Measurements from ENCODE around the gene SIK2. TPM values are rescaled to one million over a fixed set of nuclear protein-coding genes. Genes with fewer than 3 reads are reported as not detected.
"Not testable (repeated sequence)": the region's sequence is repeated elsewhere in the genome, so short reads cannot be mapped to it uniquely, and the experiment has no call there.

The SIK2 gene
- total and polyA plus RNA-seq, 4 experiments from 2014 or later = 0.04 to 13.8 (median 6.6) TPM

GRCh38 chr11:111641339-111642015 lies 39.2 kb downstream of the SIK2 start:
- Mint-ChIP-seq H3K9me3 (no peaks in the 10 kb centered on the region), H3K4me1 (peaks cover 1 to 4% (median 4%) of the 10 kb centered on the region in 4 donors), H3K27me3 (no peaks in the 10 kb centered on the region), H3K36me3 (peaks cover 16 to 29% of the 10 kb centered on the region in 2 donors), H3K4me3 (no peak overlapping the region), H3K27ac (no peak overlapping the region)
- Histone ChIP-seq H3K4me1 (ENCODE audit: insufficient read depth, low read length) (no peaks in the 10 kb centered on the region), H3K36me3 (ENCODE audit: insufficient read depth, low read length) (no peaks in the 10 kb centered on the region), H3K27me3 (ENCODE audit: insufficient read depth, low read length) (no peaks in the 10 kb centered on the region), H3K4me3 (ENCODE audit: low read length in 2 of 2) (no peak overlapping the region), H3K9me3 (ENCODE audit: control insufficient read depth in 1 of 2, low read length in 2 of 2) (no peaks in the 10 kb centered on the region), H3K27ac (ENCODE audit: low read depth, low read length) (no peak overlapping the region)
- intact Hi-C loops (cut with micrococcal nuclease) = no loop called here
- CTCF ChIA-PET (ENCODE audit: partially characterized antibody) = no interaction called here
- no peak for DNase-seq
- POLR2A ChIA-PET (ENCODE audit: partially characterized antibody) = no interaction called here

GRCh38 chr11:111642542-111642941 lies 40.3 kb downstream of the SIK2 start:
- DNase-seq = no peak
- Mint-ChIP-seq H3K36me3 (peaks cover 16 to 28% of the 10 kb centered on the region in 2 donors), H3K27ac (no peak overlapping the region), H3K27me3 (no peaks in the 10 kb centered on the region), H3K4me3 (no peak overlapping the region), H3K4me1 (peaks cover 0 to 4% (median 3%) of the 10 kb centered on the region in 4 donors), H3K9me3 (no peaks in the 10 kb centered on the region)
- Histone ChIP-seq H3K36me3 (ENCODE audit: insufficient read depth, low read length) (no peaks in the 10 kb centered on the region), H3K4me1 (ENCODE audit: insufficient read depth, low read length) (no peaks in the 10 kb centered on the region), H3K9me3 (ENCODE audit: control insufficient read depth in 1 of 2, low read length in 2 of 2) (no peaks in the 10 kb centered on the region), H3K27ac (ENCODE audit: low read depth, low read length) (no peak overlapping the region), H3K4me3 (ENCODE audit: low read length in 2 of 2) (no peak overlapping the region), H3K27me3 (ENCODE audit: insufficient read depth, low read length) (no peaks in the 10 kb centered on the region)
- intact Hi-C loops (cut with micrococcal nuclease) = no loop called here
- CTCF ChIA-PET (ENCODE audit: partially characterized antibody) = no interaction called here
- POLR2A ChIA-PET (ENCODE audit: partially characterized antibody) = no interaction called here

GRCh38 chr11:111644922-111645321 lies 42.7 kb downstream of the SIK2 start:
- H3K36me3 Mint-ChIP-seq = peaks cover 9 to 27% of the 10 kb centered on the region in 2 donors
- no peak for DNase-seq
- POLR2A ChIA-PET (ENCODE audit: partially characterized antibody) = no interaction called here
- H3K27me3 Mint-ChIP-seq = no peaks in the 10 kb centered on the region
- CTCF ChIA-PET (ENCODE audit: partially characterized antibody) = no interaction called here
- H3K27ac ChIP-seq (ENCODE audit: low read depth, low read length) = no peak overlapping the region
- H3K4me3 ChIP-seq (ENCODE audit: low read length in 2 of 2) = no peak overlapping the region
- no peaks in the 10 kb centered on the region for H3K9me3 Mint-ChIP-seq
- no peaks in the 10 kb centered on the region for H3K4me1 ChIP-seq (ENCODE audit: insufficient read depth, low read length)
- no peaks in the 10 kb centered on the region for H3K9me3 ChIP-seq (ENCODE audit: control insufficient read depth in 1 of 2, low read length in 2 of 2)
- H3K27me3 ChIP-seq (ENCODE audit: insufficient read depth, low read length) = no peaks in the 10 kb centered on the region
- peaks cover 4% of the 10 kb centered on the region for H3K36me3 ChIP-seq (ENCODE audit: insufficient read depth, low read length)
- H3K27ac Mint-ChIP-seq = no peak overlapping the region
- intact Hi-C loops (cut with micrococcal nuclease) = no loop called here
- H3K4me1 Mint-ChIP-seq = peaks cover 0 to 3% (median 0%) of the 10 kb centered on the region in 4 donors
- H3K4me3 Mint-ChIP-seq = no peak overlapping the region

- ChIA-PET POLR2A (ENCODE audit: partially characterized antibody) (no interaction called here), CTCF (ENCODE audit: partially characterized antibody) (interaction anchor here (0.8 to 1.2 kb wide), 2 partner anchors 41 to 99 kb away, joined by 3 read pairs; no protein-coding TSS in a partner anchor)
- no peak overlapping the region for H3K4me3 Mint-ChIP-seq
- H3K36me3 Mint-ChIP-seq = peaks cover 7 to 21% of the 10 kb centered on the region in 2 donors
- DNase-seq = no peak
- Histone ChIP-seq H3K4me3 (ENCODE audit: low read length in 2 of 2) (no peak overlapping the region), H3K27ac (ENCODE audit: low read depth, low read length) (no peak overlapping the region), H3K4me1 (ENCODE audit: insufficient read depth, low read length) (no peaks in the 10 kb centered on the region), H3K9me3 (ENCODE audit: control insufficient read depth in 1 of 2, low read length in 2 of 2) (no peaks in the 10 kb centered on the region), H3K36me3 (ENCODE audit: insufficient read depth, low read length) (peaks cover 4% of the 10 kb centered on the region), H3K27me3 (ENCODE audit: insufficient read depth, low read length) (no peaks in the 10 kb centered on the region)
- no peaks in the 10 kb centered on the region for H3K27me3 Mint-ChIP-seq
- H3K27ac Mint-ChIP-seq = peak overlapping the region in 1 of 7 donors; percentile 82
- peaks cover 0 to 3% (median 0%) of the 10 kb centered on the region in 4 donors for H3K4me1 Mint-ChIP-seq
- H3K9me3 Mint-ChIP-seq = no peaks in the 10 kb centered on the region
- intact Hi-C loops (cut with micrococcal nuclease) = no loop called here
These were observed 43.5 kb downstream of the SIK2 start for GRCh38 chr11:111645657-111646316.

- H3K9me3 ChIP-seq (ENCODE audit: control insufficient read depth in 1 of 2, low read length in 2 of 2); H3K27me3 Mint-ChIP-seq; H3K4me3 Mint-ChIP-seq; H3K4me1 ChIP-seq (ENCODE audit: insufficient read depth, low read length); H3K36me3 ChIP-seq (ENCODE audit: insufficient read depth, low read length); H3K4me3 ChIP-seq (ENCODE audit: low read length in 2 of 2); H3K4me1 Mint-ChIP-seq; CTCF ChIA-PET (ENCODE audit: partially characterized antibody); H3K27me3 ChIP-seq (ENCODE audit: insufficient read depth, low read length); intact Hi-C loops (cut with micrococcal nuclease); H3K9me3 Mint-ChIP-seq; DNase-seq; H3K27ac ChIP-seq (ENCODE audit: low read depth, low read length); H3K27ac Mint-ChIP-seq: not testable (repeated sequence)
- POLR2A ChIA-PET (ENCODE audit: partially characterized antibody) = interaction anchor here (1.0 kb wide), 1 partner anchor 8 kb away, joined by 4 read pairs; no protein-coding TSS in a partner anchor
- peaks cover 9 to 24% of the 10 kb centered on the region in 2 donors for H3K36me3 Mint-ChIP-seq
These were observed 49.1 kb downstream of the SIK2 start for GRCh38 chr11:111651336-111651735.

GRCh38 chr11:111652184-111652583 lies 49.9 kb downstream of the SIK2 start:
- Mint-ChIP-seq H3K4me1 (peaks cover 0 to 3% (median under 1%) of the 10 kb centered on the region in 4 donors), H3K4me3 (no peak overlapping the region), H3K27ac (no peak overlapping the region), H3K36me3 (peaks cover 9 to 24% of the 10 kb centered on the region in 2 donors), H3K27me3 (no peaks in the 10 kb centered on the region), H3K9me3 (peaks cover 0 to 3% (median 0%) of the 10 kb centered on the region in 8 donors)
- no peak for DNase-seq
- Histone ChIP-seq H3K4me1 (ENCODE audit: insufficient read depth, low read length) (no peaks in the 10 kb centered on the region), H3K27ac (ENCODE audit: low read depth, low read length) (no peak overlapping the region), H3K36me3 (ENCODE audit: insufficient read depth, low read length) (peaks cover 4% of the 10 kb centered on the region), H3K4me3 (ENCODE audit: low read length in 2 of 2) (no peak overlapping the region), H3K27me3 (ENCODE audit: insufficient read depth, low read length) (no peaks in the 10 kb centered on the region), H3K9me3 (ENCODE audit: control insufficient read depth in 1 of 2, low read length in 2 of 2) (no peaks in the 10 kb centered on the region)
- POLR2A ChIA-PET (ENCODE audit: partially characterized antibody) = no interaction called here
- CTCF ChIA-PET (ENCODE audit: partially characterized antibody) = no interaction called here
- intact Hi-C loops (cut with micrococcal nuclease) = no loop called here

- DNase-seq = no peak
- H3K9me3 ChIP-seq (ENCODE audit: control insufficient read depth in 1 of 2, low read length in 2 of 2) = no peaks in the 10 kb centered on the region
- intact Hi-C loops (cut with micrococcal nuclease) = no loop called here
- peaks cover 0 to 3% (median 0%) of the 10 kb centered on the region in 8 donors for H3K9me3 Mint-ChIP-seq
- H3K4me3 ChIP-seq (ENCODE audit: low read length in 2 of 2) = no peak overlapping the region
- ChIA-PET CTCF (ENCODE audit: partially characterized antibody) (no interaction called here), POLR2A (ENCODE audit: partially characterized antibody) (no interaction called here)
- no peak overlapping the region for H3K27ac Mint-ChIP-seq
- H3K27me3 Mint-ChIP-seq = no peaks in the 10 kb centered on the region
- H3K36me3 ChIP-seq (ENCODE audit: insufficient read depth, low read length) = no peaks in the 10 kb centered on the region
- H3K36me3 Mint-ChIP-seq = peaks cover 9 to 24% of the 10 kb centered on the region in 2 donors
- H3K4me3 Mint-ChIP-seq = no peak overlapping the region
- peaks cover 0 to 5% (median 4%) of the 10 kb centered on the region in 4 donors for H3K4me1 Mint-ChIP-seq
- no peaks in the 10 kb centered on the region for H3K4me1 ChIP-seq (ENCODE audit: insufficient read depth, low read length)
- H3K27ac ChIP-seq (ENCODE audit: low read depth, low read length) = no peak overlapping the region
- no peaks in the 10 kb centered on the region for H3K27me3 ChIP-seq (ENCODE audit: insufficient read depth, low read length)
These were observed 52.4 kb downstream of the SIK2 start for GRCh38 chr11:111654601-111655000.

Measured in CD4-positive, alpha-beta memory T cell (primary cell).